NCI-H526 (cell line): Measurements from ENCODE around the gene ZNF521.
A peak's percentile ranks its signal among the peaks of the same experiment; 100 is the strongest.

Experiments
- DNase-seq, 2 experiments: peaks; one replicate each; lab custom pipeline; 2025; lab: John Stamatoyannopoulos, UW

ZNF521 gene

GRCh38 chr18:25250474-25250851 is 101.5 kb downstream of the ZNF521 start:
- DNase-seq: no peak

DNA sequence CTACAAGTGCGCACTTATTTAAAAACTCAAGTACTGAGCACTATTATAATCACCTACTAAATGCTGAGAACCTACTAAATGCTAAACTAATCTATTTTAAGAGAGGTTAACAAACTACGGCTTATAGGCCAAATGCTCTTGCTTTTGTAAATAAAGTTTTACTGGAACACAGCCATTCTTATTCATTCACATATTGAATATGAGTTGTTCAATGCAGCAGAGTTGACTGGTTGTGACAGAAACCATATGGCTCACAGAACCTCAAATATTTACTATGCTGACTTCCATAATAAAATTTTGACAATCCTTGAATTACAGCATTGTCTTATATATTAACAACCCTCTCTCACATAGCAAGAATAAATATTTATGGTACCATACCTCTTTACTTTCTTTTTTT is 103.2 kb downstream of the ZNF521 start:
- no peak for DNase-seq

DNA sequence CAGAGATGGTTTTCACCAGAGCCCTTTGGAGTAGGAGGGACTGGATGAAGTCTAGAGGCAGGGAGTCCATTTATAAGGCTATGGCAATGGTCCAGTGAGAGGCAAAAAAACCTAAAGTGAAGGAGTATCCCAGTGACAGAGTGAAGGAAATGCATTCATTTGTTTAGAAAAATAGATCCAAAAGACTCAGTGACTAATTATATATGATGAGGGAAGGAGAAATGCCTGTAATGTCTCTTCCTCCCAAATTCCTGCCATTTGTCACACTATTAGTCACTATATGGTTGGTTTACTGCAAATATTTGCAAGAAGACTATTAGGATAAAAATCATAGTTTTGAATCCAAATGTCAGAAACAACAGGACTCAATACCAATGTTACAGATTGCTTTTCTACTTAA is 104.2 kb downstream of the ZNF521 start:
- no peak for DNase-seq

DNA sequence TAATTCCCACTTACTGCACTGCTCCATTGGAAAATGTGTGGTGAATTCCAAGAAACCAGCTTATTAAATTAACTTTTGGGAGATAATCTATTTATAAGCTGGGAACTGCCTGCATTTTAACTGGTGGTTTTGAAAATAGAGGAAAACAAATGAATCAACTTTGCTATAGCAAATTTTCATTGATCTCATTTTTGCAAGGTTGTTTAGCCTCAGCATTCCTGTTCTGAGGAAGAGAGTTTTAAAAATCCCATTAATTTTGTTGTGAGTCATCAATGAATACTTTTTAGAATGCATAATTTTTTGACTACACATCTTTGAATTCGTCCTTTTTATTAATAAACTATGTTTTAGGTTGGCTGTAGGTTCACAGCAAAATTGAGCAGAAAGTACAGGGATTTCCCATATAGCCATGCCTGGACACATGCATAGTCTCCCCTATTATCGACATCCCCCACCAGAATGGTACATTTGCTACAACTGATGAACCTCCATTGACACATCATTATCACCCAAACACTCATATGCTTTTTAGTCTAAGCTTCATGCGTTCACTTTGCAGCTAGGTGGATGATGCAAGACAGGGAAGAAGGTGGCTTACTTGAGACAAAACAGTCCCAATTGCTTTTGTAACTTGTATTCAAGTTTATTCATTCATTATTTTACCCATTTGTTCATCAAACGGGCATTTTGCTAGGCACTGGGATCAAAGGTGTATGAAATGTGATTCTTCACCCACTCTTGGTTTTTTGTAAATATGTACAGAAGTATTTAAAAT is 106.9 kb downstream of the ZNF521 start:
- DNase-seq: no peak

- DNase-seq: no peak
These were observed 107.8 kb downstream of the ZNF521 start for GRCh38 chr18:25244170-25244569.

DNA sequence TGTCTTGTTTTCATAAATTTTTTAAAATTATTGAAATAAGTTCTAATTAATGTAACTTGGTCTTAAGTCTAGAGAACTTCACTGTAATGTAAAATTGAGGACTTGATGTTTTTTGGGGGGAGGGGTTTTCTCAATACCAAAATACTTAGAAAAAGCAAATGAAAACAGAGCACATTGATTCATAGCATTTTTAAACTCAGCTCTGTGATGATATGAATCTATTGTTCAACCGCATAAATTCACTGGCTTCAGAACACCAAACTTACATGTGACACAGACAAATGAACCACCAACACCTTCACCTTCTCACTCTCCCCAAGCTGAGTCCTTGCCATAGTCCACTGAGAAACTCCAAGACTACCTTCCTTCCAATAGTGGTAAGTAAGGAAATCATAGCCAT is 108.2 kb downstream of the ZNF521 start:
- DNase-seq: no peak

- no peak for DNase-seq
These were observed 108.7 kb downstream of the ZNF521 start for GRCh38 chr18:25243257-25243656.

DNA sequence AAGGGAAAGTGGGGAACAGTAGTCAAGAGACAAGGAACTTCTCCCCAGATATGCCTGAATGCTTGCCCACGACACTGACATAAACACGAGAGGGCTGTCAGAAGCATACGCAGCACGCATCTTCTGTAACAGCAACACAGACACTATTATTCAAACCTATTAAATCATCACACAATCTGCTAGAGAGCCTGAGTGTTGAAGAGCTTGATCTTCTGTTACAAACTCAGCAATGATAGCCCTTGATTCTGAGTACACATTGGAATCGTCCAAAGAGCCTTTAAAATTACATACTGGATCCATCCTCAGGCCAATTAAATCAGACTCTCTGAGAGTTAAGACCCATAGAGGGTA is 111.6 kb downstream of the ZNF521 start:
- DNase-seq: no peak

- DNase-seq: no peak
These were observed 112.2 kb downstream of the ZNF521 start for GRCh38 chr18:25239581-25240419.

DNA sequence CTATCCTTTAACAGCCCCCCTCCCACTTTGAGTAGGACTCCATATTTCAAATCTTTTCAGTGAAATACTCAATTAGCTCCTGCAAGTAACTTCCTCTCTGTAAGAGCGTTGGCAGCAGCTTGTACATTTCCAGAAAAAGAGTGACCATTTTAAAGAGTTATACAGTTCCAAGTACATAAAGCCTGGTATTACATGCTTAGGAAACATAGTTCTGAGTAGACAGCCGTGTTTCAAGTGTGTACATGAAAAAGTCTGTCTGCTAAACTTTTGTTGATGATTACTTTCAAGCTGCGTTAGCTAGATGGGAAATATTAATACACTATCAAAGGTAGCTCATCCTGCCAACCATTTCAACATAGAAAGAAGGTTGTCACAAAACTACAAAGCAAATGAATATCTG is 112.8 kb downstream of the ZNF521 start:
- no peak for DNase-seq

- DNase-seq: no peak
These were observed 114.2 kb downstream of the ZNF521 start for GRCh38 chr18:25237571-25238267.

- no peak for DNase-seq
These were observed 115.2 kb downstream of the ZNF521 start for GRCh38 chr18:25236736-25237135.

DNA sequence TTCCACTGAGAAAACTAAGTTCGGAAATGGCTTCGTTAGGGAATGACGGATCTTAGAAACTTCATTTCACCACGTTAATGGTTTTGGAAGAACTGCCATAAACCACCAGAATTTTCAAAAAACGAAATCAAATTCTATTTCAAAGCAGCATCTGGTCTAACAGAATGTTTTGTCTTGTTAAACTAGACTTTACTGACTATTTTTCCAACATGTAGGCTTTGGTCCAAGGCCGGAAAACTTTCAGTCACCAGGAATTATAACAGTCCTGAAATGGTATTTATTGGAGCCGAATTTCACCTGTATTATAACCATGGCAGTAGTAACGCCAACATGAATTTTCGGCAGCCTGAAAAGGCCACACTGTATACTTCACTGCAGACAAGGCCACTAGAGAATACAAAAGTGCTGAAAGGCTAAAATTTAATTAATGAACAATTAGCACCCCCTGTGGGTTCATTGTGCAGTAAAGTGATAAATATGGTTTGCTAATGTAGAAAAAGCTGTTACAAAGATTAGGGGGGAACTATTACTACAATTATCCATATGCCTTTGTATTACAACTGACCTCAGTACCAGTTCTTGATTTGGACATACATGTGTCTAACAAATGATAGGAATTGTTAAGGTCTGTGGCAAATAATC is 116.4 kb downstream of the ZNF521 start:
- DNase-seq: no peak

DNA sequence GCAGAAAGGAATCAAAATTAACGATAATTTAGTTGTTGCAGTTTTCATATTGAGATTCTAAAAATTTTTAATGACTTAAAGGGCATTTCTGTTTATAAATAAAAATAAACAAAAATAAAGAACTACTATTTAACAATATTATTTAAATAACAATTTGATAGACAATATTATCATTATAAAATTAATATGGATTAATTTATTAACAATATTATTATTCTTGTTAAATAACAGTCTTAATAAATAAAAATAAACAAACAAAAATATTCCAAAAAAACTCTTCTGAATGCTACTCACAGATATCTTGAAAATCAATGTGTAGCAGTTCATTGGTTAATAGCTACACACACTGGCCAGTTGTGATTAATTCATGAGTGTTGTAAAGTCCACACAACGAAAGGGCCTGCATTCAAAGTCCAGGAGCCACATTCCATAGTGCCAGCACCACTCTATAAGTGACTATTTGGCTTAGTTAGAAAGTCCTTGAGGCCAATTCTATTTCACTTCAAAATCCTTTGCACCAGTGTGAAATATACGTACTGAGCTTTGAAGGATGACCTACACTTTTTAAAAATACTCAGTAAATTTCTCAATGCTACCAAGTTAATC is 117.1 kb downstream of the ZNF521 start:
- no peak for DNase-seq

- DNase-seq: no peak
These were observed 117.7 kb downstream of the ZNF521 start for GRCh38 chr18:25234322-25234639.

DNA sequence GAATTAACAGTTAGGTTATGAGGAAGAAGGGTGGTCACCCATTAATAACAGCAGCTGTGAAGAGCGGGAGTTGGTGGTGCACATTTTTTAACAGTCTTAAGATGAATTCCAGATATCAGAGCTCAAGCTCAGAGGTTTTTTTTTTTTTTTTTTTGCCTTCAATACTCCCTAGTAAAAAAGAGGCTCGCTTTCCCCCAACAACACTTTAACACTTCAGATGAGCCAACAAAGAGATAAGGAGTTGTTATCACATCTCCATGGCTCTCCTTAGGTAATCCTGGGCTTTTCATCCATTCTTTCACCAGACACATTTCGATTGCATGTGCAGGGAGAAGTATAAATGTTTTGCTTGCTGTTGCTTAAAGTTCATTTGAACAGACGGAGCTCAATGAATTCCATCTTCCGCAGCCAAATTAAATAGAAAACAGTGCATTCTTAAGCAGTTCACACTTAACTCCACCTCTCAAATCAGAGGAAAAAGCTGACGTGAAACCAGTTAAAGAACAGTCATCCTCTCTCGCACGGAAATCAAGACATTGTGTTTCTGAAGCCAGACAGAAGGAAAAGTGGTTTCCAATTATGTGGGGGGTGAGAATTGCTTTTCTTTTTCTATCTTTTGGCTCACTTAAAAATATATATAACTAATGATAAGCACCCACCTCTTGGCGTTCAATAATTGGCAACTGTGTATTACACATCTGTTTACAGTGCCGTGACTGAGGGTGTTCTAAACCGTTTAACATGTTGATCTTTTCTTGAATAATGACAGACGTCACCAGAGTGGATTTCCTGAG is 118.2 kb downstream of the ZNF521 start:
- no peak for DNase-seq

DNA sequence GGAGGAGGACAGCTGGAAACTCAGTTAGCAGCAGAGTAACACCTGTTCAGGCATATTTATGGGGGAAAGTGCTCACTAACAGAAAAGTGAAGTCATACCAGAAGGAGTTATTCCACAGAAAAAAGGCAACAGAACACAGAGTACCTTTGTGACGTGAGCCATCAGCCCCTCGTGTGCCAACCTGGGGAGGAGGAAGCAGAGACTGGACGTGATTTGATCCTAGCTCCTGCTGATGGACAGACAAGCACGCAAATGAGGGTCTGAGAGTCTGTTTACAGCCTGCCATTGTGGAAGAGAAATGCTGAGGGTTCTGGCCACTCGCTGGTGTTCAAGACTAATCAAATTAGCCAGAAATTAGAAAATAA is 120.7 kb downstream of the ZNF521 start:
- DNase-seq: no peak

DNA sequence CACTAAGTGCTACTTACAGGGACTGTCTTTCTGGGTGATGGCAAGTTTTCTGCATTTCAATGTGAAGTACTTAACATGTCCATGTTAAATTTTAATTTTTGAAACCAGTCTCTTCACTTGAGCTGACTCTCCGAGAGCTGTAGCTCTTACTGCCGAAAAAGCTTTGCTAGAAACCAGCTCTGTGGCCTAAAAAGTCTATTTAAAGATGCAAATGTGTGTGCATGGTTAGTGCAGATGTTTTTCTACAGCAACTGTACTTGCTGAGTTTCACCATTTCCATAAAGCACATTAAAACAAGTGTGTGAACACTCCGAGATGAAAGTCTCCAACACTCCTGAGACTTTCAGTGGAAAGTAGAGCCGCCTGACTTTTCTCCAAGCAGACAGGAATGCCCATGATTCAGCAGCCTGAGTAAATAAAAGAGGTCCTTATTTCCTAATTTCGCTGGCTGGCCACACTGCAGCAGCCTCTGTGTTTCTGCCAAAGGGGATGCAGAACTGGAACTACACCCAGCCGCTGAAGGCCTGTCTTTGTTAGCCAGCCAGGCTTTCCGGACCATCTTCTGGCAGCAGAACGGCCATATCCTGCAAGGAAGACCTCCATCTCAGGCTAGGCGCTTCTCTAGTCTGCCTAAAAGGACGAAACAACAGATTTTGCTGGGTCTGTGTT is 121.2 kb downstream of the ZNF521 start:
- DNase-seq: peak in 1 of 2 experiments; percentile 19

- no peak for DNase-seq
These were observed 122.0 kb downstream of the ZNF521 start for GRCh38 chr18:25229920-25230319.

- peak in 1 of 2 experiments; percentile 1 for DNase-seq
These were observed 122.9 kb downstream of the ZNF521 start for GRCh38 chr18:25229081-25229480.

DNA sequence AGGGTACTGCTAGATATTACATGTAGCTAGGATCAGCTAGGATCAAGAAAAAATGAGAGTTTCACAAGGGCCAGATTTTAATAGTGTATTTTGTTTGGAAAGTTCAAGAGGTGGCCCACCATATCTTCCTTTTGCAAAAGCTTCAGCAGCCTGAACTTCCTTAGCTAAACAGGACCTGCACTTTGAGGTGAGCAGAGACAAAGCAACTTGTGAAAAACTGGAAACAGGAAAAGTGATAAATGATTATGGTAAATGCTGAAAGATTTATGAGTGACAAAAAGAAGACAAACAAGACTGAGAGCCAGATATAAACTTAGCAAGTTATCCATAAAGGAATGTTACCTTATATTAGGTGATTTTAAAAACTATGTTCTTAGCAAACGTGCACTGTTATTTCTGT is 123.6 kb downstream of the ZNF521 start:
- no peak for DNase-seq
